GM21526 (cell line): ENCODE results near the gene TSSK2.

ENCODE experiments used
- ATAC-seq: cut with Tn5 transposase; IDR thresholded peaks from one replicate; pipeline ENCODE4 v1.9.1; 2021; ENCODE audit warnings: moderate library complexity; ENCODE audit not compliant: unreplicated experiment, low FRiP score

The TSSK2 gene

DNA sequence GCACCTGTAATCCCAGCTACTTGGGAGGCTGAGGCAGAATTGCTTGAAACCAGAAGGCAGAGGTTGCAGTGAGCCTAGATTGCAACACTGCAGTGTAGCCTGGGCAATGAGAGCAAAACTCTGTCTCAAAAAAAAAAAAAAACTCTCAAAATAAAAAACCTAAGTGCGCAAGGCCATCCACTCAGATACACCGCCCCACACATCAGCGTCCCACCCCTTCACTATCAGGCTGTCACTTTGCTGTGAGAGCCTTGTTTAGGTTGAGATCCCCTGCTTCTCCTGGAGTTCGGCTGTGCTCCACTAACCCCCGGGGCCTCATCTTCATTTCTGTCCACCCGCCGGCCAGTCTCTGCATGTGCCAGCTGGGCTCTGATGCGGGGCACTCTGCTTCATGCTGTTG lies 35.3 kb downstream of the TSSK2 start:
- ATAC-seq, result no peak

DNA sequence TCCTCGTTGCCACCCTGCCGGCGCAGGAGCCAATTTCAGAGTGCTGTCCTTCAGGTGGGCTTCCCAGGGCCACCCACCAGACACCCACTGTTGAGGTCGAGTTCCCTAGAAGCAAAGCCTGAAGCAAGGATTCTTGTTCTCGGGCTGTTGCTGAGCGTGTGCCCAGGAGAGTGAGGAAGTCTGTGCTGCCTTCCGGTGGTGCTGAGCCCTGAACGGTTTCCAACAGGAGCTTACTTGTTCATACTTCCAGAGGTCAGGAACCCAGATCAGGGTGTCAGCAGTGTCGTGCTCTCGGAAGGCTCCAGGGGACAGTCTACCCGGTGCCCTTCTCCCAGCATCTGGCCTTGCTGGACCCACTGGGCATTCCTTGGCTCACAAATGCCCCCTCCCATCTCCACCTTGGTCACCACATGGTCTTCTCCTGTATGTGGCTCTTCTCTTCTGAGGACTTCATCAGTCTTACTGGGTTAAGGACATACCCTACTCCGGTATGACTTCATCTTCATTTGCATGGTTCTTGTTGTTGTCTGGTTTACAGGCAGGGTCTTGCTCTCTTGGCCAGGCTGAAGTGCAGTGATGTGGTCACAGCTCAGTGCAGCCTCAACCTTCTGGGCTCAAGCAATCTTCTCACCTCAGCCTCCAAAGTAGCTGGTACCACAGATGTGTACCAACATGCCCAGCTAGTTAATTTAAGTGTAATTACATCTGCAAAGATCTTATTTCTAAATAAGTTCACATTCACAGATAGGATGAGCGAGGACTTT lies 36.2 kb downstream of the TSSK2 start:
- no peak for ATAC-seq

DNA sequence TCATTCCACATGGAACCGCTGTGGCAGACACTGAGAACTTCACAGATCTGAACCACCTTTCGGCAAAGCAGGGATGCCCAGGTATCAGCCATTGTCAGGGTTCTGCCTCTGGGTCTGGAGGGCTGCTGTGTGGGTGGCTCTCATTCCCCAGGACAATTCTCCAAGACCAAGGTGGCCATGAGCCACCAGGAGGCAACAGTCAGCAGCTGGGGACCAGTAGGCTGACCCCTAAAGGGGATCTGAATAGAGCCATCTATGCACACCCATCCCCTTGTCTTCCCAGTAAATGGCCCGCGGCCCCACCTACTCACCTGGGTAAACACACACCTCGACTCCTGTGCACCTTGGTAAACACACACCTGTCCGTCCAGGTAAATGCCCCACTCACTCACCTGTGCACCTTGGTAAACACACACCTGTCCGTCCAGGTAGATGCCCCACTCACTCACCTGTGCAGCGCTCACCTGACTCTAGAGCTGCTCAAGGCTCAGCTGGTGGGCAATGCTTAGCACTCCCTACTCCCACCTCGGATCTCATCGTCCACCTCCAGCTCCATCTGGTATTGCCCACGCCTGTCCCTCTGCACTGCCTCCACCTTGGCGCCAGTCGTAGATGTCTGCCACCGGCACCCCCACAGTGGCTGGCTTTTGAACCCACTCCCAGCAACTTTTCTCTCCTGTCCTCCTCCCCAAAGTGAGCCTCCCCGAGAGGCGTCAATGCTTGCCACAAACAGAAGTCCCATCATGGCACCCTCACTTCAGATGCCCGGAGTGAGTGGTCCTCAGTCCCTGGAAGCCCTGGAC lies 37.2 kb downstream of the TSSK2 start:
- no peak for ATAC-seq

DNA sequence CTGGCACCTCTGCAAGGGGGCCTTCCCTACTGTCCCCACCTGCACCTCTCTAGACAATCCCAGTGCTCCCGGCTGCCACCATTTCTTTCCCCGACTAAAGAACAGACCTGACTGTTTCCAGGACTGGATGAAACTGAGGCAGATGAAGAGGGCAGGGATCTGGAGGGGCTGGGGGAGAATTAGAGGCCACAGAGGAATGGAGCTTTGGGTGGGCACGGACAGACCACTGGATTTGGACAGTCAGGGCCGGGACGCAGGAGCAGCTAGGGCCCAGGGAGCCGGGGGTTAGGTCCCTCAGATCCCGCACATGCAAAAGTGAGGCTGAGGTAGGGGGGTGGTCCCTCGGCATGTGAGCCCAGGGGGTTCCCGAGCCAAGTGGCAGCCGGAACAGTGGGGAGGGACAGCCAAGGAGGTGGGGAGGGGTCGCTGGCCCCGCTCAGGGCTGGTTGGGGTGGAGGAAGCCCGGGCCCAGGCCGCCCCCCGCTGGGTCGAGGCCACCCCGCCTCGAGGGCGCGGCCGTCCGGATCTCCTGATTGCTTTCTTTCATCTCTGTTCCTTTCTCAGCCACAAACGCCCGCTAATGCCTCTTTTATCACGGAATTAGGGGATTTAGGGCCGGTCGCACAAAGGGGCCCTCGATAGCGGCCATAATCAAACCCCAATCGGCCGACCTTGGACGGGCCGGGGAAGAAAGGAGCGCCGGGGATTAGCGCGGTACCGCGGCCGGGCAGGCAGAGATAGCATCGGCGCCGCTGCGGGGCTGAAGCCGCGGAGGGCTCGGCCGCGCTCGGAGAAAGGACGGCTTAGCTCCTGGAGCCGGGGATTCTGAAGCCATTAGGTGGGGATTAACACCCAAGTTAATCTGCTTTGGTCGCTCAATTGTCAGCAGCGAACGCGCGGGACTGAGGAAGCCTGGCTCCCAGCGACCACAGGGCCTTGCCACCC lies 38.2 kb downstream of the TSSK2 start:
- no peak for ATAC-seq

DNA sequence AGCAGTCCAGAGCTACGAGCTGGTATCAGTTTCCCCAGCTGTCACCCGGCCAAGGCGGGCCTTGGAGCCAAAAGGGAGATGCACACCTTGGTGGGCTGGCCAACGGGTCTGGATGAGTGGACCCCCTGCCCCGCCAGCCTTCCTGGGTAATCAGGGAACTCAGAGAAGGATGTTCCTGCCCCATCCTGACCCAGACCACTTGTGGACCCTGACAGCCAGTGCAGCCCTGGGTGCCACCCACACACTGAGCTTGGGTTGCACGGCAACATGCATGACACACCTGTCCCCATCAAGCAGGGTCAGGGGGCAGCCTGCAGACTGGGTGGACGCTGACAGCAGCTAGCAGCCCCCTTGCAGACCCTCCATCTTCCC lies 38.8 kb downstream of the TSSK2 start:
- no peak for ATAC-seq

DNA sequence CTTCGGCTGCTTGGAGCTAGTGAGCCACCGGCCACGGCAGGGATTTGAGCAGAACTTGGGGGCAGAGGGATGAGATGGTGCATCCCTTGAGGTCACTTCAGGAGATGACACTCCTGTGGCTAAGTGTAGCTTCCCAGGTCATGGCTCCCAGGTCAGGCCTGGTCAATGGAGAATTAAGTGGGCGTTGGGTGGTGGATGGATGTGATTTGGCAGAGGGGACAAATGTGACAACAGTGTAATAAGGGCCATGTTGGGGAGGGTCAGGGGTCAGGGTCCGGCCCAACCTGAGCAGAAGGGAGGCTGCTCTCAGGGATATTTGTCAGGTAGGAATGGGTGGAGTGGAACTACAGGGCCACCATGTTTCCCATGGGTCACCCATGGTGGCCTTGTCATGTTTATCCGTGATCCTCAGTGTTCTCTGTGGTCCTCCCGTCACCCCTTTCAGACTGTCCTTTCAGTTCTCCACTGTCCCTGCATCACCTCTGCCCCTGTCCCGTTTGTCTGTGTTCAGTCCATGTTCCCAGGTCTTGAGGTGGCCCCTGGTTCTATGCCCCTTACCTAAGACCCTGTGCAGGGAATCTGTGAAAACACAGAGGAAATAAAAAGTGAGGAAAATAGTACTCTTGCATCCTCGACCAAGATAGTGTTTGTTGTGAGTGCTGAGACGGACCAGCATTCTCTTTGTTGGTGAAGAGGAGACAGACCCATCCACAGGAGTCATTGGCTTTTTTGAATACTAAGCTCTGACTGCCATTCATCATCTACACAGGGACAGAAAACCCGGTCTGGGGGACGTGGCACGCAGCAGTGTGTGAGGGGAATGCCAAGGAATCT lies 41.3 kb downstream of the TSSK2 start:
- ATAC-seq, result no peak

DNA sequence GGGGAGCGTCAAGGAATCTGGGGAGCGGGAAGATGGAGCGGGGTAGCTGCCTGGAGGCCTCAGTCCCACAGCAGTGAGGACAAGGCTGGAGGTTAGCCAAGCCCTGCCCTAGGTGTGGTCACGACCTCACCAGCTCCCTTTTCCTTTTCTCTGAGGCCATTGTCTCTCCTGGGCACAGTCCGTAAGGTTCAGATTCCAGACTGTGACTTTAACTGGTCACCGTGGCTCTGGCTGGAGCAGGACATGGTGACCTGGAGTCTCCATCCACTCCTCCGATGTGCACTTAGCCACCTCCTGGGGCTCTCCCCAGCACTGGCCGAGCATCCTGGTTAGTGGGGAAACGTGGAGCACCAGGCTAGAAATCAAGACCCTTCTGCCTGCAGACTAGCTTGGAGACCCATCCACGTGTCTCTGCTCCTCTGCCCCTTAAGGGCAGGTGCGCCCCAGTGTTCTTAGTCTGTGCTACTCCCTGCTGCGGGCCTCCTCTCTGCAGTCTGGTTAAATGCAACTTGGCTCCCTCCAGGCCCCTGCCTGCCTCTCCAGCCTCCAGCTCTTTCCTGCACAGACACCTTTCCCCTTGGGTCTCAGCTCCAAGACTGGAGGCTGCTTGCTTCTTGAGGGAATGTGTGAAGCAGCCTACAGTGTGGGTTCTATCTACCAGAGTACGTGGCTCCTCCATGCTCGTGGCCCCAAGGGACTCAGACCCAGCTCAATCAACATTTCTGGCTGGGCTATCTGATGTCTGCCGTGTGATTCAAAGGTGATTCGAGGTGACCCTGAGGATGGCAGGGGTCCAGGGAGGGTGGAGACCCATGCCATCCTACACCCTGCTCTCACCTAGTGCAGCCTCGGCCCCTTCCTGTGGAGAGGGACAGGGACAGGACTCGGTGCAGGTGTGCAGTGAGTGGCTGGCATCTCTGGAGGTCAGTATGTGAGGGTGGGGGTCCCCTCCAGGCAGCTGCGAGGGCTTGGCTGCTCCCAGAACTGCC lies 42.2 kb downstream of the TSSK2 start:
- ATAC-seq, result no peak

DNA sequence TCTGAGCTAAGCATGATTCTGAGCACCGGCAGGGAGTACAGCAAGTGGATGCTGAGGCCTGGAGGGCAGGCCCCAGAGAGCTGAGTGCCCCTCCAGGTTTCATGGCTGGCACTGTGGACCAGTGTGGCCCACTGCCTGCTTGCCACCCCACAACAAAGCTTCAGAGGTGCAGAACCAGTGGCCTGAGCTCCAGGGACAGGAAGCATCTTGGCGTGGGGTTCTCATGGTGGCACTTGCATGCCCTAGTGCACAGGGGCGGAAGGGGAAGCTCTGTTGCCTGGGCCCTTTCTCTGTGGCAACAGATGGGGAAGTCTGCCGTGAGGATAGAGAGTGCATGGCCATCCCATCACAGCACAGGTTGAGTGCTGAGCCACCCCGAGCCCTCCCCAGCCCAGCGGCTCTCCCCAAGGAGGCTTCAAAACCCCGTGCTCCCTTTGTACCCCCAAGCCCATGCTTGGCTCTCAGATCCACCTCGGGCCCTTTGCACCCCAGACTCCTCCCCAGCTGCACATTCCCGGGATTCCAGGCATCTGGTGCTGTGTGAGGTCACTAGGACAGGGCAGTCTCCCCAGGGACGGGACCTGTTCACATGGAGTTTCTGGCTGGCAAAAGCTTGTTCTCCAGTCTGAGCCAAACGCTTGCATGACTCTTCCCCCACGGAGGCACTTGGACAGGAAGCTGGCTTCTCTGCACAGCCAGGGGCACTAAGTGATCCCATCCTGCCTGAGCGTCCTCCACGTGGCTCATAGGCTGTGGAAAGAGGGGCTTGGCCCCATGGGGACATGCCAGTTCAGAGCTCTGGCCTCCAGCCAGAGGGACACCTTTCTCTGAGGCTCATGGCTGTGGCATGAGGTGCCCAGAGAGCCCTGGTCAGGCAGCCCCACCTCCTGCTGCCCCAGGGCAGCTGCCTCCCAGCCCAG lies 43.3 kb downstream of the TSSK2 start:
- no peak for ATAC-seq

DNA sequence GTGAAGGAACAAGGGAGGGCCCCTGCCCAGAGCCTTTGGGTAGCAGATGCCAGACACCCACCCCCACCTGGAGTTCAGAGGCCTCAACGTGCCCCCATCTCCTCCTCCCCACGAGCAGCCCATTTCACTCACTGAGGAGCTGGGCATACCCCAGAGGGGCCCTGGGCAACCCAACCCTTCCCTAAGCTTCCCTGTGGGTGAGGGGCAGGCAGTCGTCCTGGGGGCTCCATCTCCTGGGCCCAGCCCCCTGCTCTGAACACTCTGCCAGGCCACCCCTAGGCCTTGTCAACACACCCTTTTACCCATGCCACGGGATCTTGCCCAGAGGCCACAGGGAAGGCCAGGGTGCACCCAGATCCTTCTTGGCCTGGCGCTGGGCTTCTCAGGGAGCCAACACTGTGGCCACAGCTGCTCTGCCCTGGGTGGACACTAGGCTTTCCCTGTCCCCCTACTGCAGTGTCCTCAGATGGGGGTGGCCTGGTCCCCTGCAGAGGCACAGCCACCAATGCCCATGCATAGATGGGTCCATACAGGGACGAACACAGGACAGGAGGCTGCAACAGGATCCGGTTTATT lies 44.0 kb downstream of the TSSK2 start:
- ATAC-seq, result no peak

DNA sequence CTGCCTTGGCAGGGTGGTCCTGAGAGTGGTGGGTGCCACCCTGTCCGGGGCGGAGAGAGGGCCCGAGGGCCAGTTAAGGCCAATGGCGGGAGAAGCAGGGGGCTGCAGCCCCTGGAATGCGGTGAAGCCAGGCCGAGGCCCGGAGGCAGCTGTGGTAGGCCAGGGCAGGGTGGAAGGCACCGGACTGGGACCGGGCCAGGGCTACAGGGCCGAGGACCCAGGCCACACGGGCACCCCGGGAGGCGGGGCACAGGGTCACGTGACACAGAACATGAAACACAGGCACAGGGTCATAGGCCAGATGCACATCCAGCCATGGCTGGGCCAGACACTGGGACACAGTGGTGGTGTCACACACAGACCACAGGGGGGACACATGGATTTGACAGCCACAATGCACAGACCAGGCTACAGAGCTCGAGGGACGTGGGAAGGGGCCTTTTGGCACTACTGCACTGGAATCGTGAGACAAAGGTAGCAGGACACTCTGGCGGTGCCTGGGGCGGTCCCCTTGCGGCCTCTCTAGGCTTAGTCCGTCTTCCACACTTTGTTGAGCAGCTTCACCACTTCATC lies 44.6 kb downstream of the TSSK2 start:
- ATAC-seq, result no peak

DNA sequence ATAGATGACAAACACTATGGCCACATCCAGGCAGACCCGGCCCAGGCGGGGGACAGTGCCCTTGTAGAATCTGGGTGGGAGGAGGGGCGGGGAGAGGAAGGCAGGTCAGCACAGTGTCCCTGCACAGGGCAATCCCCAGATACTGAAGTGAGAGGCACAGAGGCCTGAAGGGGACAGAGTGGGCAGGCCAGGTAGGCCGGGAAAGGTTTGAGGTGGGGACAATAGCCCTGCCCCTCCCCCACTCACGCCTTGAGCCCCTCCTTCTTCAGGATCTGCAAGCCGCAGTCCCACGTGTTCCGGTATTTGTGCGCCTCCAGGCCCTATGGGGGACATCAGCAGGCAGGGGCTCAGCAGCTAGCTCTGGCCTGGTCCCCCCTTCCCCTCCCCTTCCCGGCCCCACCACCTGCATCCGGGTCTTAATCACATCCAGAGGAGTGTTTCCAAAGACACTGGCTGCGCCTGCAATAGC lies 45.1 kb downstream of the TSSK2 start:
- no peak for ATAC-seq

DNA sequence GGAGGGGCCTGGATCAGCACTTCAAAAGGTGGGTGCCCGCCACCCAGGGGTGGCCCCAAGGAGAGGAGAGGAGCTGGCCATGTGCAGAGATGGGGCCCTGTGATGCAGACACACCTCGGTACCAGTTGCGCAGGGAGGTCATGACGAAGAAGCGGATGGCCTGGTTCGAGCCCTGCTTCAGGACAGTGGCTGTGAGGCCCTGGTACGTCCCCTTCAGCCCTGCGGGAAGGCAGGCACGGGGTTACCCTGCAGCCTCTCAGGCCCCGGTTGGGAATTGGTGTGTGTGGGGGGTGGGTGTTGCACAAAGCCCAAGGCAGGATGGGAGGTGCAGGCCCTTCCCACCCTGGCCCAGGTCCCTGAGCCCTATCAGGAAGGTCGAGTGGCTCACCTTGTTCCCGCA lies 45.6 kb downstream of the TSSK2 start:
- no peak for ATAC-seq

DNA sequence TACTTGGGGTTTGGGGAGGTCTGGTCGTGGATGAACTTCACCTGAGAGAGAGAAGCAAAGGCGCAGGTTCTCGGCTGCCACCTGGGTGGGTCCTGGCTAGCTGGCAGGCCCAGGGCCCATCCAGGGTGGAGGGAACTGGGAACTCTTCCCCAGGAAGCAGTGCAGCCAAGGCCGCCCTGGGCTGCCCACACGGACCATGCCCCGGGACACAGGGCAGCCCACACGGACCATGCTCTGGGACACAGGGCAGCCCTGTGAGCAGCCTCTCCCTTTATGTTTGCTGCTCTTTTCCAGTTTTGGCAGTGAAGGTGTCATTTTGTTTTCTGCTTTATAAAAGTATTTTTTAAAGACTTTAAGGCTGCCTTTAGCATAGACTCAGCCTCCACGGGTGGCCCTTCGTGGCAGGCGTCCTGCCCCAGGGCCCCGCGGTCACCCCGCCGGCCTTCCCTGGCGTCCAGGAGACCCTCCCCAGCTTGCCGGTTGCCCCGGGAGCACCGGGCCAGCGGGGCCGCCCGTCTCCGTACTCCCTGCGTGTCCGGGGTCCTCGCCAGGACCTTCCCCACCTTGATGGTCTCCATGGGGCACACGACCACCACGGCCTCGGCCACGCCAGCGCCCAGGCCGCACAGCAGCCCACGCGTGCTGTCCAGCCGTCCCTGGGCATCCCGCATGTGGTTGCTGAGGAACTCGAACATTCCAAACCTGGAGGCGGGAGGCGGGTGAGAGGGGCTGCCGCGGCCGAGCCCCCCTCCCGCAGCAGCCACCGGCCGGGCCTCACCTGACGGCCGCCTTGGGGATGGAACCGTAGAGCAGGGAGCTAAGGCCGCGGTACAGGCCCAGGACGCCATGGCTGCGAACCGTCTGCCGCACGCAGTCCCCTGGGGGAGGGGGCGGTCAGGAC lies 46.3 kb downstream of the TSSK2 start:
- ATAC-seq, result no peak

DNA sequence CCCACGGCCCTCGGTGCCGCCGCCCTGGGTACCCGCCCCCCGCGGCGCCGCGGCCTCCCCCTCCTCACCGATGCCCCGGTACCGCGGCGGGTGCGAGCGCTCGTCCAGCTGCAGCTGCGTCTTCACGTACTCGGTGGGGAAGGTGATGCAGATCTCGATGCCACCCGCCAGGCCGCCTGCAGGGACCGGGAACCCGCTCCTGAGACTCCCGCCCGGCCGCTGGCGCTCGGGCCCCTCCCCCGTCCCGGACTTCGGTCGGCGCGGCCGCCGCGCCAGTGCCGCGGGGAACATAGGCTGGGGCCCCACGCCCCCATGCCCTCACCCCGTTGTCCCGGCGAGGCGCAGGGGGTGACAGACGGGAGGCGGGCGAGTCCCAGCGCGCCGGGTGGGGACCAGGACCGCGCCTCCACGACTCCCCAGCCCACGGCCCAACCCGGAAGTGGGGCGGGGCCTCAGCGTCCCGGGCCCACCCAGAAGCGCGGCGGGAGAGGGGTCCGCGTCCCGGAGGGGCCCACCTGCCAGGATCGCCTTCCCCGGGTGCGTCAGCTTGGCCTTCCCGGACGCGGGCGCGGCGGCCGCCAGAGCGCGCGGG lies 47.1 kb downstream of the TSSK2 start:
- ATAC-seq, result peak; percentile 24

DNA sequence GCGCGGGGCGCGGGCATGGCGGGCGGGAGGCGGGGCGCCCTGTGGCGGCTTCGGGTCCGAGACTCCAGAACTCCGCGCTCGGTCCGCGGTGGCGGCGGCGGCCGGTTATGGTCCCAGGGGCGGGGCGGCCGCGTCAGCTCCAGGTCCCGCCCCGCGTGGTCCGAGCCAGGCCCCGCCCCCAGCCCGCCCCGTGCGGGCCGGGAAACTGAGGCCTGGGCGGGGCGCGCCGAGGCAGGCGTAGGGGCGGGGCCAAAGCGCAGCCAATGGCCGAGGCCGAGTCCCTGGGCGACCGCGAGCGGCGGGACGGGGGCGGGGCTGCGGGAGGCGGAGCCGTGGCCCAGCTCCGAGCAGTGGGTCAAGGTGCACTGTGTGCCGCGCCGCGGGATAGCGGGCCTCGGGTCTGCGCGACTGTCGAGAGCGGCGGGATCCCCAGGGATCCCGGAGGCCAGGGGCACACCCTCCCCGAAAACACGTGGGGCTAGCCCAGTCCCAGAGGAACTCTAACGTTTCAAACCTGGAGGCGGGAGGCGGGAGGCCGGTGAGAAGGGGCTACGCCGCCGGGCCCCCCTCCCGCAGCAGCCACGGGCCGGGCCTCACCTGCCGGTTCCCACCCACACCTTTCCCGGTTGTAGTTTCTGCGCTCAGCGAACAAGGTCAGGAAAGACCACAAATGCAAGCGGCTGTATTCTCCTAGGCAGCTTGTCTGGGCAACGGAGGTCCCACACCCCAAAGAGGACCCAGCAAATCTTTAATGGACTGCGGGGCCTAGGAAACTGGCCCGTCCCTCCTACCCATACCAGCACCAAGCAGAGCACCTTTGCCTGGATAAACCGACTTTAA lies 47.8 kb downstream of the TSSK2 start, which contains the start of gene SLC25A1:
SLC25A1 (minus strand) TSS at position 80 of the 840 bp plus-strand sequence; CDS start at position 17, 63 bp downstream.
- ATAC-seq, result peak; percentile 44
